ENCODE data around the gene PLA2G4A.

The PLA2G4A gene

DNA sequence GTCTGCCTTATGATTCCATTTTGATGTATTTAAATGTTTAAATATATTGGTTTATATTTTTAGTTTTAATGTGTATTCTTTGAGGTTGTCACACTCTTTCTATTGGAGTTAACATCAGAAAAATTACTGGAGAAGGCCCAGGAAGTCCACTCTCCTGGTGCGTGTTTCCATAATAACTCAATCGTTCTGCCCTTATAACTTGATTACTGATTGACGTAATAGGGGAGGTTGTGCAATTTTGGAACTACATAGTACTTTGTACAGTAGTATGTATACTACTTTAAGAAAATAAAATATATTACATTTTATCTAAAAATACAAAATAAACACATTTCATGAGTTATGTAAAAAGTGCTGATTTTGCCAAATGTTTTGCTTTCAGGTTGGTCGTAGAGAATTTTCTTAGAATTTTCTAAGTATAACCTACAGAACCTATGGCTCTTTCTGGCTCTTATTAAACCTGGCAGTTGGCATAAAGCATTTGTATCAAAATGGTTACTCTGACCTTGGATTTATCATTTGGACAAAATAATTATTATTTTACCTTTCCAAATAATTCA lies 5.7 kb downstream of the PLA2G4A start:
- DNase-seq: peak in 2 of 4 experiments; percentile 21 to 23

DNA sequence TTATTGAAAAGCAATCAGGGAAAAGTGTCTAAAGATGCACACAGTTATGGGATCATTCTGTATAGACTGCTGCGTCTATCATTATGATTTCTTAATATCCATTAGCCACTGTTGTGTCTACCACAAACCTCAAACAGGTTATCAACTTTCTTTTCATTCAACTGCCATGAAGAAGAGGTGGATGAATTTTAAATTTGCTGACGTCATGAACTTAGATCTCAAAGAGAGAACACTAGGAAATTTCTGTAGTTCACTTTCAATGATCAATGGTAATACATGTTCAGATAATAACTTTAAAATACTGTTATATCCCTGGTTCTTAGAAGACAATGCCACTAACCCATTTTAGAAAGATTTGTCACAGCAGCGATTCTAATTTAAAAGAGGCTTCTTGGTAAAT lies 6.7 kb downstream of the PLA2G4A start:
- DNase-seq: no peak

DNA sequence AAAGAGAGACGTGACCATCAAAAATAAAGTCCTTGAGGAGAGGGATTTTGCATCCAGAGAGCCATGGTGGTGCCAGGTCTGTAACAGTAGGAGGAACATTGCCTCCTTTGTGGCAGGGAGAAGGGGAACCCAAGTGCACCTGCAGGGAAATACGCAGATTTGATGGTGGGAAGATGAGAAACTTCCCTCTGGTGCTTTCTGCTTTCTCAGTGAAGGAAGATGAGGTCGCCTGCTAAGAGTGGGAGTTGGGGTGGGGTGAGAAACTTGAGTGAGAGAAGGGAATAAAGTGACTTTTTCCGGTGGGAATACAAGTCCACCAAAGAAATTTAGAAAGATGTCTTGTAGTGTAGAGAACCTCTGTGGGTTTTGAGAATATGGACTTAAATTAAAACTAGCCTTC lies 9.1 kb downstream of the PLA2G4A start:
- DNase-seq: peak in 3 of 4 experiments; percentile 11 to 22 (median 13)

DNA sequence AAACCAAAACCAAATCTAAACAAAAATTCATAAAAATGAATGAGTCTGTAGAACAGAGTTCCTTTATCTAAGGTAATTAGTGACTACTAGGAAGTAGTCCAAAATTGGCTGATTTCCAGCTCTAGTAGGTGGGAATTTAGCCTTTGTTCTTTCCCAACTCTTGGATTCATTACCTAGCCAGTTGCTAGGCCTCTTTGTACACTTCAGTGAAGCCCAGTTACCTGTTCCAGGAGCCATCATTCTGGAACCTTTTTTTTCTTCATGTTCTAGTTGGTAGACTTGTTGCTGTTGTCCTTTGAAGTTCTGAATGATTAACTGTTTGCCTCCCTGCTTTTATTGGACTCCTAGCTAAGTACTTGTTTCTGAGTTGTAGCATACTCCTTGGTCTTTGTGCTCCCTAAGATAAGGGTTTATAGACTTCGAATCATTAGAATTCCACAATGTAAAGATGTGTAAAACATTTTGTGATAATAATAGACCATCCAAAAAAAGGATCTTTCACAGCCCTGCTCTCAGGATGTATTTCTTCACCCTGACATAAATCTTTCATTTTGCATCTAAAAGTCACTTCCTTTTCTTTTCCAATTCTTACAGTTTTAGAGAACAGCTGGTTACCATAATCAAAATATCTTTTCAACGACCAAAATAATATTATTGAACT lies 9.8 kb downstream of the PLA2G4A start:
- peak in 2 of 4 experiments; percentile 33 to 41 for DNase-seq

DNA sequence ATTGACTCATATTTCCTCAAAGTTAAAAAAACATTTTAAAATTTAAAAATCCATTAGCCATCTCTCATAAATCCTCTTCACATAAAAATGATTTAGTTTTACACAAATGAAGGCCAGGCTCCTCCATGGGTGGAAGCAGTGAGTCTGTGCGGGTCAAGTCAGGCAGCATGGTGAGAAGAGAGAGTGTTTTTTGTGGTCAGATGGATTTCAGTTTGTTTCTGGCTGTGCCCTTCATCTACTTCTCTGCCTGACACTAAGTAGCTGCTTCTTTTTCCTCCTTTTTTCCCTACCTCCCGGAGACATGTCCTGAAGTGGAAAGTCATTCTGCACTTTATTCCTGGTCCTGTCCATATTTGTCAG lies 10.3 kb downstream of the PLA2G4A start:
- DNase-seq: peak in 1 of 4 experiments; percentile 11

DNA sequence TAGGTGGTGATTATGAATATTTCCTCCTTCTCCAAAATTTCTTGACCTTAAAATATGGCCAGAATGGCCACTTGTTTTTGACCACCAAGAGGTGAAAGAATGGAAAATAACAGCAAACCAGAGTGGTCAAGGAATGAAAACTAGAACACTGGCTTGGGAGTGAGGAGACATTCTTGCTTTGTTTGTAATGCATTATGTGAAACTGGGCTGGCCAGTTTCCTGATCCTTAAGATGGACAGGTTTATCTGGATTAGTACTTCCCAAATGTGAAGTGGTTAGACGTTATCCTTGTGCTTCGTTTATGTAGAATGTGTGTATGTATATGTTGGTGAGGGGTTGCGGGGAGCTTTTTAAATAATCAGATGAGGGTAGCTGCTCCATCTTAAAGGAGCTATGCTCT lies 12.8 kb downstream of the PLA2G4A start:
- DNase-seq: no peak

DNA sequence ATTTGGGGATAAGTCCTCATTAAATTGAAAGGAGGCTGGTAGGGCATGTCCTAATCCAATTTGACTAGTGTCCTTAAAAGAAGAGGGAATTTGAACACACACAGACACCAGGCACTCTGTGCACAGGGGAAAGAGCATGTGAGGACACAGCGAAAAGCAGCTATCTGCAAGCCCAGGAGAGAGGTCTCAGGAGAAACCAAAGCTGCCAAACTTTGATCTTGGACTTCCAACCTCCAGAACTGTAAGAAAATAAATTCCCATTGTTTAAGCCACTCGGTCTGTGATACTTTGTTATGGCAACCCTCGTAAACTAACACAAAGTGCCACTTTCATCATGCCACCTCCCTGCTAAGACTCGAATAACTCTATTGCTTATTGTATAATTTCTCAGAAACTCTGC lies 13.8 kb downstream of the PLA2G4A start:
- DNase-seq: no peak

DNA sequence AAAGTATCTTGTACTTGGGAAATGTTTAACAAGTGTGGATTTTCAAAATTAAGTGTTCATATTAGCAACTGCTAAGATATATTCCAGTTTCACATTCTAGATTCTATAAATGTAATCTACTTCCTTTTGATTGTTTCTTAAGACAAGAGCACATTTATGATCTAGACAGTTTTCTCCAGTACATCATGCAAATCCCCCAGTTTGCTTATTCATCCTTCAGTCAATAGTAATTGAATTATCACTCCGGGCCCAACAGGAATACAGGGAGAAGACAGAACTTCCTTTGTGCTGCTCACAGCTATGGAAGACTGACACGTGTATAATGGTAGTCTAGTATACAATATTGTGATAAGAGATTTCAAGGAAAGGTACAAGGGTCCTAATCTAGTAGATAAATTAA lies 14.5 kb downstream of the PLA2G4A start:
- DNase-seq: no peak

DNA sequence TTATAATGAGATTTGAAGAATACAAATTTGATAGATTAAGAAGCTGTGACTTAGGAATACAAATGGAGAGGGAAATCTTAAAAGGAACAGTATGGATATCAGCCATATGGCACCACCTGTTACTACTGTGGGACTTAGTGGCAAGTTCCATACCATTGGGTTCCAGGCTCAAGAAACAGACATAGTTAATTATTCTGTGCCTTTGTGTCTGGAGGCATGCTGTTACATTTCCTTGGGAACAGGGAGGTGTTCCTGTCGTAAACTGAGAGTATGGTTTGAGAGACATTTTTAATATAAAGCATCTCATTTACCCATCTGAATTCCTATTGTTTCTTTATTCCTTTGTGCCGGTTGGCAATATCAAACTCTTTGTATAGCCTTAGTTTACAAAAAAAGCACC lies 15.2 kb downstream of the PLA2G4A start:
- no peak for DNase-seq

DNA sequence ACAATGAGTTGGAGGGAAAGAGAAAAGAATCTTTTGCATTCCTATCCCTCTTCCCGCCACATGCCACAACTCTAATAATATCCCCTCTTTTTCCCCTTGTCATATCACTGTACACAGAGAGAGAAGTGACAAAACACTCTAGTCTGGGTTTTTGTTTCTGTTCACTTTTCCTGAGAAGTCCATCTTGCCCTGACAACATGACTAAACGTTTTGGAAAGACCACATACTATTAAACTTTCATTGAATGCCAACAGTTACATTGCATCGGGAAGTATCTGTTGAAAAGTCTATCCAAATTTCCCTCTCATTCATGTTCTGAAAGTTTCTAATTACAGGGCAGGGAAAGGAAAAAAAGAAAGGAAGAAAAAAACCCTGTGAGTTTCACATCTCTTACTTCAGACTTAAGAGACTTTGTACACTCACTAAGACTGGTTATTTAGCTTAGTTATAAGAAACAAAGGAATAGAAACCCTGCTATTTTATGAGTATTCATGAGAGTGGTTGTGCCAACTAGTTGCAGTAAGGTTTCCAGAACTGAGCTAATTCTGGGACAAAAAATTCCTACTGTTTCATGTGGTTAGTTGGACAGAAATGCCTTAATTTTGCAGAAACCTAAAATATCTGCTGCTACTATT lies 16.9 kb downstream of the PLA2G4A start:
- DNase-seq: peak in 2 of 4 experiments; percentile 35 to 40

DNA sequence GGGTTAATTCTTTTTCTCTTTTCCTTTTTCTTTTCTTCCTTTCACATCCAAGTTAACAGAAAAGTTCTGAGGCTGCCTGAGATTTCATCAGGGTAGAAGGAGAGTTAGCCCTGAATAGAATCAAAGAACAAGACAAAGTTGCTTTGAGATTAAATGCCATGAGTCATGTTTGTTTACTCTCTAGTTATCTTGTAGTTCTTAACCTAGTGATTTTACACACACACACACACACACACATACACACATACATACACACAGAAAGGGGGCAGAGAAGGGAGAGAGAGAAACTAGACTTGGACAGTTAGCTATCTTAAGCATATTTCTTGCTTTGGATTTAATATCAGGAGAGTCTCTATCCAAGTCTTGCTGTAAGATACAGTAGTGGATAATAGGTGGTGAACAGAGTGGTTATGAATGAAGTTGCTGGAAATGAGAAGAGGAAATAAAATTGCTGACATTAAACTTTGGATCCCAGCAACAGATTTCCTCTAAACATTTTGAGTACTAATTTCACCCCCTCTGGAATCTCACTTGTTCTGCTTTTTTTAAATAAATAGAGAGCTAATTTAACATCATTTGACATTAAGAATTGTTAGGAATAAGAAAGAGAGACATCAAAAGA lies 19.9 kb downstream of the PLA2G4A start:
- DNase-seq: peak in 2 of 4 experiments; percentile 73

DNA sequence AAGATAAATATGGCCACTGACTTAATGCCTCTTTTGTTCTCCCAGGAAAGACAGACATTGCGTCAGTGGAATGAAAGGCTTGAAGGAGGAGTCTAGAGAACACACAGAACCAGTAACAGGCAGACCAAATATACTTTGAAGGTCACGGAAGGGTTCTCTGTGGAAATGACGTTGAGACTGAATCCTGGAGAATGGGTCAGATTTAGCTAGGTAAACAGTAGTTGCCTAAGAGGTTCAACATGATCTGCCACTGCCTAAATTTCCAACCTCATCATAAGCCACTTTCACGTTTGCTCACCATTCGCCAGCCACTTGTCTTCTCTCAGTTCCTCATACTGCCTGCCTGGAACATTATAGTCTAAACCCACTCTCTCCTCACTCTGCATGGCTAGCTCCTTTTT lies 20.5 kb downstream of the PLA2G4A start:
- peak; percentile 52 to 74 (median 64) for DNase-seq

DNA sequence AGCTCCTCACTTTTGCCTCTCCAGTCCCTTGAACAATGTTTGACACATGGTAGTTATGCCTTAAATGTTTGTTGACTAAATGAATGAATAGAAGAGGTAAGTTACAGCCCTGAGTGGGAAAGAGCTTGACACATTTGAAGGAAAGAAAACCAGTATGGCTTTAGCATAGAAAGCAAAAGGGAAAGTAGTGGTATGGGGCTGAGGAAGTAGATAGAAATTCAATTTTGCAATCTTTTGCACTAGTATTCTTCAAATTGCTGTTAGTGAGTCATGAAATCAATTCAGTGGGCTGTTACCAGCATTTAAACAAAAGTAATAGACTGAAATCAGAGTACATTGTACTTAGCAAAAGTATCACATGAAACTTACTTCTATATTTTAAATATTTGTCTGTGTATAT lies 21.1 kb downstream of the PLA2G4A start:
- peak in 2 of 4 experiments; percentile 62 to 64 for DNase-seq

DNA sequence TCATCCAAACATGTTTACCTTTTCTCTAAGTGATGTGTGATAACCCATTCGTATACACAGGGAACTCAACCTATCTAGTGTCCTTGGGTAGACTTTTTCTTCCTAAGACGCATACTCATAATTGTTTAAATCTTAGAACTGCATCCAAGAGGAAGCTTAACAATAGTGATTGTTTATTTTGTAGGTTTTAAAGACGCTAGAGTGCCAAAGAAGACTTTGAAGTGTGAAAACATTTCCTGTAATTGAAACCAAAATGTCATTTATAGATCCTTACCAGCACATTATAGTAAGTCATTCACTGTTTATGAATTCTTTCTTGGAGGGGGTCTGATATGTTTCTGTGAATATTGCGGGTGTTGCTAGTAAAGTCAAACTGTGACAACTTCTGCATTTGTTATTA lies 25.4 kb downstream of the PLA2G4A start:
- DNase-seq: no peak

DNA sequence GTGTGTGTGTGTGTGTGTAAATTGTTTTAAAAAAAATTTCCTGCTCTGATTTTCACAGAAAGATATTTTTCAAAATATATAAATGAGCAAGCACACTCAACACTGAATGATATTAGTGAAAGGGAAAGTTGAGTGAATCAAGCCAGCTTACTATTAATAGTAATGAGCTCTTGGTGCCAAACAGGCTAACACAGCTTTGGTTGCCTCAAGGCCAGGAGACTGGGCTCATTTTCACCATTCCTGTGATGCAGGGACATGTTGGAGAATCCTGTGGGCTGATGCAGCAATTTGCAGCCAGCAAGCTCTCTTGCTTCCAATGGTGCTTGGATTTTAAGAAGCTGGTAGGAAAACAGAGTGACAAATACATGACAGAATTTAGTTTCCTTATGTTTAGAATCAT lies 30.2 kb downstream of the PLA2G4A start:
- DNase-seq: no peak

DNA sequence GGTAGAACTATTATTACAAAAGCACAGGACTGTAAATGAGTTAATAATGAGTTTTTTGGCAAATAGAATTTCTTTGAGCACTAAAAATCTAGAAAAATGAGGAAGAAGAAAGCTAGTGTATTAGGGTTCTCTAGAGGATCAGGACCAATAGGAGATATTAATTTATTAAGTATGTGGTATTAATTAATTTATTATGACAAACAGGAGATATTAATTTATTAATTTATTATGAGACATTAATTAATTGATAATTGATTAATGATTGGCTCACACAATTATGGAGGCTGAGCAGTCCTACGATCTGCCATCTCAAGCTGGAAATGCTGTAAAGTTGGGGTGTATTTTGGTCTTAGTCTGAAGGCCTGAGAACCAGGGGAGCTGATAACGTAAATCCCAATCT lies 31.2 kb downstream of the PLA2G4A start:
- no peak for DNase-seq

DNA sequence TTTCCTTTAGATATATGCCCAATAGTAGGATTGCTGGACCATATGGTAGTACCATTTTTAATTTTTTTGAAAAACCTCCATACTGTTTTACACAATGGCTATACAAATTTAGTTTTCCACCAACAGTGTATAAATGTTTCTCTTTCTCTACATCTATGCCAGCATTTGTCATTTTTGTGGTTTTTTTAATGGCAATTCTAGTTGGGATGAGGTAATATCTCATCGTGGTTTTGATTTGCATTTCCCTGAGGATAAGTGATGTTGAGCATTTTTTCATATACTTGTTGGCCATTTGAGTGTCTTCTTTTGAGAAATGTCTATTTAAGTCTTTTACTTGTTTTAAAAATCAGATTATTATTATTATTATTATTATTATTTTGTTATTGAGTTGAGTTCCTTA lies 35.5 kb downstream of the PLA2G4A start:
- no peak for DNase-seq

DNA sequence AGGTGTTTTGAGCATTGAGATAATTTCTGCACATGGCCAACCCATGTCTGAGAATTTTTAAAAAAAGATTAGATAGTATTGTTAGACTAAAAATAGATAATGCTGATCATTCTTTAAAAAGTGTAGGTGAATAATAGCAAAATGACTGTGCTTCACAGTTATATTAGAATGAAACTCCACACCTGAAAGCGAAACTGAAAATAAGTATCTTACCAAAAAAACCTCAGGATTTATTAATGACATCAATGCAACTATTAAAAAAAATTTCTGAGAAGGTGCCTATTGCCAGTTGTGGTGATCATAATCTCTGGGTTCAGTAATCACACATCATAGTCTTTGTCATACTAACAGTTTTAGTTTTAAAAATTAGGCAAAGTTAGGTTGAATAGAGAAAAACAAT lies 36.5 kb downstream of the PLA2G4A start:
- DNase-seq: no peak

DNA sequence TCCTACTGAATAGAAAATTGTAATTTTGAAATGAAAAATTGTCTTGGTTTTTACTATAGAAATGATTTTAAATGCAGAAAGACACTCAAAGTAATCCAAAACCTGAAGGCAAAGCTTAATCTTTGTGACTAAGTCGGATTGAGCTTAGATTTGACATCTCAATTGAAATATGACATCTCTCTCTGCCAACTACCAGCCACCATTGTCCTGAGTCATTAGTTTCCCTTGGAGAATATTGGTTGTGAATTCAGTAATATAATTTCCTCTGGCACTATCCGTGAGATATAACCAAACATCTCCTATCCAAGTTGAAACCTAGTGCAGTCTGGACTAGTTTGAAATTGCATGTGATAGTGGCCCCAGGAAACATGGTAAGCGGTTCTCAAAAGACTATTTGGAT lies 37.1 kb downstream of the PLA2G4A start:
- no peak for DNase-seq

DNA sequence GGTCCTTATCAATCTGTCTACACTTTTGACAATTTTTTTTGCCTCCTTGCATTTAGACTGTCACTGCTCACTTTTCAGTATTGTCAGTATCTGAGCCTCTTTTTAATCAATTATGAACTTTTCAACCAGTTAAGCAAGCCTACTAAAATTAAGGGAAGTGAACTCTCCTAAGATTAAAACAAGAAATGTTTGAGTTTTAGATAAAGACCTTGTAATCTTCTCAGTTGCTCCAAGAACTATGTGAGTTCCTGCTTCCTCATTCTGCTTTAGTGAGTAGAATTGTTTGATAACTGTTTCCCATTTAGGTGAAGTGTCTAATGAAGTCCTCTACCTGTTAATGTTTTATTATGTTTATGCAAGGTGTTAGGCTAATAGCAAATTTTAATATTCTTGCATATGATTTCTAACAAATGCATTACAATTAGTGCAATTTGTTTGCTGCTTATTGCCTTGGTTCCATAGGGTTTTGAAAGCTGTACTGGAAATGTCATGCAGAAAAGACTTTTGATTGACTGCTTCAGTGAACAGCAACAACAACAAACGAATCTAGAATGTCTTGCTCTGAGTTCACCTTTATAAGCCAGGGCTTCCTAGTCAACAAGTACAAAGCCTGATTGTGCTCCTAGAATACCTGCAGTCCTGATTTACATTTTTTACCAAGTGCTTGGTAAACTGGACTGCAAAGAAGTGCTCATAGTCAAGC lies 40.9 kb downstream of the PLA2G4A start:
- peak in 2 of 4 experiments; percentile 17 to 27 for DNase-seq

DNA sequence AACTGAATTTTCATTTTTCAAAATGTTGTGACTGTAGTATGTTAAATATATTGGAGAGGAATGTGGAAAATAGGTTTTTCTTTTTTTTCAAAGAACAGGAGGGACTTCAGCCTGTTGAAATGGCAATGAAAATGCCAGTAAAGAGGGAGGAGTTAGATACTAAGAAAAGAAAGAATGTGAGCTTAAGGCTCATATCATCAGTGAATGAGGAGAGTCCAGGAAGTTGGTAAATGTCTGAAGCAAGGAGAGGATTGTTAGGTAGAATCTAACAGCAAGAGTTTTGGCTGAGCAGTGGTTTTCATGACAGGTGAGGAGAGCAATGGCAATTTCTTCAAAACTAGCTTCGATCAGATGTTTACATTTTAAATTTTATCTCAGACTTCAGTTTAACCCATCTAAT lies 43.0 kb downstream of the PLA2G4A start:
- DNase-seq: no peak

DNA sequence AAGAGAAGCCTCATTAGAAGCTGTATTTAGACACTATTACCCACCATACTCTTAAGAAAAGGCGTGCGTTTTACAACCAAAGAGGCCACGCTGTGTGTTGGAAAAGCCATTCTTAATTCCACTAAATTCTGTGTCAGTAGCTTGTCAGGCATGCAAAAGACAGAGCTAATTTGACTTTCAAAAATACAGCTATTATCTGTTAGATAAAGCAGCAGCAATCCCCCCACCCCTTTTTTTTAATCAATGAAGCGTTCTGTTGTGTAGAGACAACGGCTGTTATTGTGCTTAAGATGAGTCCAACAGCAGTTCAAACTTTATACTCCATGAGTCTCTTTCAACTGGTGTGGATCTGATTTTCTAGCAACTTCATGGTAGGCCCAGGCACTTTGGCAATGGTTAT lies 43.5 kb downstream of the PLA2G4A start:
- DNase-seq: no peak

DNA sequence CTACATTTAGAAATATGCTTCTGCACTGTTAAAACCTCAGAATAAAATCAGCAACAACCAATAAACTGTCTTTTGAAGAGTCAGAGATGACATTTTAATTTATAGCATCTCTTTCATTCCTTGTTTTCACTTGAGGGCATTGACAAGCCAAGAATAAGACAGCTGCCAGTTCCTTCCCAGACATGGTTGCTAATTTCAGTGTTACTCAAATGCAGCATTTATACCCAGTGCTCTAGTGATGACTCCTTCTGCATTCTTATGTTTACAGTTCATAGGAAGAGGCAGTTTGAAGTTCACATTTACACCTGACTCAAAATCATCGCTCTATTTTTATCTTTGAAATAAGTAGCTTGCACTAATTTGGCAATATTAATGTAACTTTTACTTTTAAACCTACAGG lies 44.9 kb downstream of the PLA2G4A start:
- DNase-seq: peak in 1 of 4 experiments; percentile 11

Data from suppressor macrophage (primary cell).